Activated T-cell treated with anti-CD3 and anti-CD28 coated beads, Interleukin-2, amount 50 U/mL, for 1 hour (primary cell): Measurements from ENCODE around the gene RSL24D1.
"Not testable (repeated sequence)": the region's sequence is repeated elsewhere in the genome, so short reads cannot be mapped to it uniquely, and the experiment has no call there.

ENCODE experiments used
- DNase-seq: peaks from one replicate; pipeline ENCODE4 v3.0.0-alpha.2; 2020

The RSL24D1 gene

GRCh38 chr15:55202206-55202605, 5.5 kb upstream of the RSL24D1 start:
- no peak for DNase-seq

- DNase-seq = no peak
These were observed 2.0 kb upstream of the RSL24D1 start for GRCh38 chr15:55198706-55199105.

- no peak for DNase-seq
These were observed 978 bp upstream of the RSL24D1 start for GRCh38 chr15:55197719-55198118.

GRCh38 chr15:55197362-55197705, 593 bp upstream of the RSL24D1 start:
- no peak for DNase-seq

GRCh38 chr15:55195996-55196395, 745 bp downstream of the RSL24D1 start:
- no peak for DNase-seq

GRCh38 chr15:55194256-55194655, 2.5 kb downstream of the RSL24D1 start:
- DNase-seq = no peak

GRCh38 chr15:55186331-55186730, 10.4 kb downstream of the RSL24D1 start:
- DNase-seq = no peak

GRCh38 chr15:55183679-55184078, 13.1 kb downstream of the RSL24D1 start:
- no peak for DNase-seq

- no peak for DNase-seq
These were observed 17.6 kb downstream of the RSL24D1 start for GRCh38 chr15:55179141-55179540.

GRCh38 chr15:55170361-55170760, 26.4 kb downstream of the RSL24D1 start:
- DNase-seq = no peak

- peak; percentile 46 for DNase-seq
These were observed 28.3 kb downstream of the RSL24D1 start for GRCh38 chr15:55168350-55168974.

GRCh38 chr15:55164284-55164683, 32.5 kb downstream of the RSL24D1 start:
- no peak for DNase-seq

- no peak for DNase-seq
These were observed 45.1 kb downstream of the RSL24D1 start for GRCh38 chr15:55151631-55152030.

- DNase-seq = not testable (repeated sequence)
These were observed 53.6 kb downstream of the RSL24D1 start for GRCh38 chr15:55143132-55143531.

GRCh38 chr15:55133972-55134371, 62.8 kb downstream of the RSL24D1 start:
- DNase-seq = no peak

GRCh38 chr15:55132672-55133071, 64.1 kb downstream of the RSL24D1 start:
- no peak for DNase-seq
